NCI-H187 (cell line): ENCODE results near the gene PDGFC.

Source experiments
- DNase-seq, 2 experiments: peaks; one replicate each; lab custom pipeline; 2025; lab: John Stamatoyannopoulos, UW

The PDGFC gene

DNA sequence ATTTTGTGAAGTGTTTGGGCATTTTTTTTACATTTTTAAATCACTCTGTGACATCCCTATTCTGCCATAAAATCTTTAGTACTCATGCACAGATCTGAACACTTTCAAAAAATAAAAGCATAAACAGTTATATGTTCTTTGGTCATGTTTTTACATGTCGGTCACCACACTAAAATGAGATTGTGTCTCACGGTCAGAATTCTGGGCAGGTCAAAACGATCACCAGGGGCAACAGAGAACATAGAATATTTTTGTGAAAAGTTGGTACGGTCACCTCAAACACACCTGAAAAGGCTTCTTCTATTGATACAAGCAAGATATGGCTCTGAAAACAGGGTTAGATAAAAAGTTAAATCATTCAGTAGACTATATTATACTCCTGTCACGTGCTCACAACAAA, 189.1 kb downstream of the PDGFC start:
- DNase-seq = no peak

DNA sequence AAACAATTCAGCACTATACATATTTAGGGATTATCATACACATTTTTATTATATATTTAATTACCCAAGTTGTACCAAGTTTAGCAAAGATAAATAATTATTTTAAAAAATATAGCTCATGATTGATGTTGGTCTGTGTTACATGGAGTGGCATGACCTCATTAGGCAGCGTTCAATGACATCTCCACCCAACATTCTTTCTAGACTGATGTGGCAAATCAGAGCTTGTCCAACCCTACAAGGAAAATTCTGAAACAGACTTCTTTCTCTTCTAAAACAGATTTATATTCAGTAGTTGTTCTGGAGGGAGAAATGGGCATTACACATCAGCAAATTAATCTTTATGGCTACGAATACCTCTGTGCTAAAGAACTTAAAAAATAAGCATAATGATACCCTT, 189.7 kb downstream of the PDGFC start:
- no peak for DNase-seq

DNA sequence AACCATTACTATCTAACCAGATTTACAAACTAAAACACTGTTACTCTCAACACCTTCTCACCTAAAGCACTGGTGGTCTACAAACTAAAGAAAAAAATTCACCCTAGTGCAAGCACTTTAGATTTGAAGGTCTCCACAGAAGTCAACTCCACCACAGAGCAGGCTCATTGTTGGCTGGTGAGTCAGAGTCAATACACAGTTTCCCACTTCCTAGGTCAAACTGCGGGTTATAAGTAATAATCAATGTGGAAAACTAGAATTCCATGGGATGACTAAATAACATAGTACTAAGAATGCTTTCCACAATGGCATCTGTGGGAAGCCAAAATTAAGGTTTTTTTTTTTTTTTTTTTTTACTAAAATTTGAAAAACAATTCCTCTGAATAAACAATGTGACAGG, 191.8 kb downstream of the PDGFC start:
- no peak for DNase-seq

DNA sequence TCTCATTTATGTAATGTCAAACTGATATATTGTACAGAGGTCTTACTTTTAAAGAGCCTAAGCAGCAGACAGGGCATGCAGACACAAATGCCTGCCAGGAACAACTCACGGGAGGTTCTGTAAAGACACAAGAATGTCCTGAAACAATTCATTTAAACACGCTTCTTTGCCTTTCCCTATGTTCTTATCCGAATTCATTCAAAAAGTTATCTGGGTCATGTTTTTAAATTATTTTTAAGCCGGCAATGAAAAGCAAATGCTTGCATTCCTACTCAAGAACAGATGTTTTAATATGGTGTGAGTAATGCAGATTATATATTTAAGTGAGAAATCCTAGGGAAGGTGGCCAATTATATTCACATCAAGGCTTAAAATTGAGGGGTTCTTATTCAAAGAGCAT, 192.6 kb downstream of the PDGFC start:
- no peak for DNase-seq

DNA sequence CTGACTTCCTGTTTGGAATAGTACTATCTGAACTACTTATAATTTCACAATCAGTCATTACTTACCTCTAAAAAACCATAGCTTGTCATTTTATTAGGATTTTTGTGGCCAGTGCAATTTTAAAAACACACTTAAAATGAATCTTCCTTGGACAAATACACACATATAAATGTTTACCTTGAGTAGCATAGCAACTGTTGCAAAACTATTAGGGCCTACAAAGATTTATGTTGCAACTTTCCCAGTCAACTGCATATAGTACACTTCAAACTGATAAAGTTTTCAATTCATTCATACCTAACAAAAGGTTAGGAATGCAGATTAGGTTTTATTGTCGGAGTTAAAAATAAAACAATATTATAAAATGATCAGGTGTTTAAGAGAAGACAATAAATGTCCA, 193.0 kb downstream of the PDGFC start:
- DNase-seq = no peak

DNA sequence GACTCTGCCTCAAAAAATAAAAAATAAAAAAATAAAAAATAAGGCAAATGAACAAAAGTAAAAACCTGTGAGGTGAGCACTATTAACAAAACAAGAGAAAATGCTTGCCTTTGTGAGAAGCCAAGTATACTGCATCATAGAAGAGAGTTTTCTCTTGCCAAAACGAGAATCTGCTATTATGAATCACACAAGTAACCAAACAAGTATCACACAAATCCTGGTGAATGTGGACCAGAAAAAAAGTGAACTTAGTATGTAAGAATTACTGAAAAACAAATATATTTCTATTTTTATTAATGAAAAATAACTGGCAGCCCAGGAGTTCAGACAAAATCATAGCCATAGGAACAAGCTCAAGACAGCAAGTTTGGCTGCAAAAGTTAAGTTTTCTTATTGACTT, 193.5 kb downstream of the PDGFC start:
- DNase-seq = no peak

DNA sequence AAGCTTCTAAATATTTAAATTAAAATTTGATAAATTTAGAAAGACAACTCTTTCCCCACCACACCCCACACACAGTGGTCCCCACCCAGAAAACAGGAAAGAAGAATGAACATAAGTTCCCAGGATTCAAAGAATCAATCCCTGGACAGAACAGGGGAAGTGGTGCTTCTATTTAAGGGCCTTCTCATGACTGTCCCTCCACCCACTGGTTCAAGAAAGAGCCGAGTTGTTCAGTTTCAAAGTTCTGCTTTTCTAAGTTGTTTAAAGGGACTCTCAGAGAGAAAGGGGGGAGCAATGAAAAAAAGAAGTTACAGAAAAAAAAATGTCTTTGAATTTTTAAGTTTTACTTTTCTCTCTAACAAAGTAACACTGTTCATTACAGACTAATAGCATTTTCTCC, 195.8 kb downstream of the PDGFC start:
- DNase-seq = no peak

DNA sequence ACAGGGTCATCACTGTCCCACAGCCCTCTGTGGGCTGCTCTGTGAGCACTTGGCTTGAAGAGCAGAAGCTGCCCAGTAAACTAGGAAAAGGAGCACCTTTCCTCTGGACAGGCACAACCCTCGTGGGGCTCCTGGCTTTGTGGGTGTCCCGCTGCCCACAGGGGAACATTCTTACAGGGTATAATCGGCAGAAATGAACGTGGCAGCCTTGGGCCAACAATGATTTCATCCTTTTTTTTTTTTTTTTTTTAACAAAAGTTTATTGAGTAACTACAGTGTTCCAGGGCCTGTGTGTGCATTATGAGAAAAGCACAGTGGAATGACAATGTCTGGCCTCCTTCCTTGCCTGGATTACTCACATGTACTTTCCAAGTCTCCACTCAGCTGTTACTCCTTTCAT, 197.2 kb downstream of the PDGFC start:
- no peak for DNase-seq

DNA sequence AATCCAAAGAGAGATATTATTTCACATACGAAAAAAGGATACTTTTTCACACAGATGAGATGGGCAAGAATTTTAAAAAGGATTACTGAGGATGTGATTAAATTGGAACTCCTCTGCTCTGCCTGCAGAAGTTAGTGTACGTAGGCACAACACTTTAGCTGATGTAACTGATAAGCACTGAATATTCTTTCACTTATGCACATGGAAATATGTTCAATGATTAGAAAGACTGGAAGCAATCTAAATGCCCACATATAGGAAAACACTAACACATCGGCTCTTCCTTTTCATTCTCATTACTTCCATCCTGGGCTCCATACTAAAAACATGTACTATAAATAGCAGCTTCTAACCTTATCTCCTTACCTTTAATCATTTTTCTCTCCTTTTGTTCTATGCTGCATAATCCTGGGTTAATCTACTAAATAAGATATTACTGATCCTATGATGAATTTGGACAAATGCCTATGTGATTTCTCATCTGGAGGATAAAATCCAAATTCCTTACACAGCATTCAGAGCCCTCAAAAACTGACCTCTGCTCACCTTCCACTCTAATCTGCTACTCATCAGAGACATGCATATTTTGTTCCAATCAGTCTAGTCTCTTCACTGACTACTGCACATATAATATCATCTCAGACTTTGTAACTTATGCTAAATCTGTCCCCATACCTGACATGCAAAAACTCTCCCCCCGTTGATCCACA, 197.8 kb downstream of the PDGFC start:
- no peak for DNase-seq

DNA sequence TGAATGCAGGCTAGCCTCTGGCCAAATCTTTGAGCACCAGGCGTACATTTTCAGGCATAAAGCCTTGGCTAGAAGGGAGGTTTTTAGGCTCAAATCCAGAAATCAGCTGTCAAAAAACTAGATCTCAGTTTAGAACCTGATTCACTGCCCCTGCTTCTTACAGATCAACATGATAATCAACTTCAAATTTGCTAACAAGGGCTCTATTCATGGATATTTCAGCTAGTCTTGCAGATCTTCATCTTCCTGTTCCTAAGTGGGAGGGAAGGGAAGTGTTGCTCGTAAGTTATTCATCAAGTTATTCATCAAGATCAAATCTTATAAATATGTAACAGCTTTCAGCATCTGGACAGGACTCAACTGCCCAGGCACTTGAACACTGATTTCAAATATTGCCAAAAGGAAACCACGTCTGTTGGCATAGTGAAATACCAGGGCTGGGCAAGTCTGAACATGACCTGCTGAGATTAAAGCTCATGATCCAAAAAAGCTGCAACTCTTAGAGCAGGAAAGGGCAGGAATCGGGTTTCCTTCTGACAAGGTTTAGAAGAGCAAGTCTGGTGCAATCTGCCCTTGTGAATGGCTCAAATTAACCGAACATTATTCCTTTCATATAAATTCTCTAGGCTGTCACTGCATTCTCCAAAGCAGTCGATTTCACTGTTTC, 200.3 kb downstream of the PDGFC start:
- DNase-seq = peak in 1 of 2 experiments; percentile 5

DNA sequence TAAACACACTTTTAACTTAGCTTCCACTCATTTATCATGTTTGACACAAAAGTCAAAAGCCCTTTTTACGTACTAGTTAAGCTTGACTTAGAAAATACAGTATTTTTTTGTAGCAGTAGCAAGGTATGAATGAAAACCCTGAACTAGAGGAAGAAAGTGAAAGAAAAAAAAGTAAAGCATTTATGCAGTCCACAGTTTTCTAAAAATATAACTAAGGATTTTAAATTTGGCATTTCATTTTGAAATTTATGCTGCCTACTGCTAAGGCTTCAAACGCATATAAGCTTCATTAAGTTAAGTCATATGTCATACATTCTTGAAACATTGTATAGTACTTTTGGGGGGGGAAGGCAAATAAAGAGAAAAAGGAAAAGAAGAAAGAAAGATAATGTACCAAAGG, 201.5 kb downstream of the PDGFC start:
- no peak for DNase-seq

DNA sequence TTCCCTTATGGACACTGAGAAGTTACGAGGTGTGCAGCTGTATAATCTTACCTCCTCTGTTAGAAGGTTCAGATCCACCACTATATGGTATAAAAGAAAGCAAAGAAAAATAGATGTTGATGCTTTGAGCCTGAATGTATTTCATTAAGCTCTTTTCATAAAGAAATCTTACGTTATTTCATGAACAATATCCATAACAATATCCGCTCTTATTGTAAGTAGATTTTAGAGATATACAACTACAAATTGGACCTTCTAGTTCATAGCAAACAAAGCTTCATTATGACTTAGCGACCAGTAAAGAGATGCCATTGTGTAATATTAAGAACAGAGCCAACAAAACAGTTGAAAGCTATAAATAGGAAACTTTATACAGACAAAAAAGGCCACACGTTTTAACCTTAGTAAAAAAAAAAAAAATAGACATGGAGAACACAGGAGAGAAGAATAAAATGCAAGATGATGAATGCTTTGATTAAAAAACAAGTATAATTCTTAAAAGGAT, 203.6 kb downstream of the PDGFC start:
- no peak for DNase-seq

DNA sequence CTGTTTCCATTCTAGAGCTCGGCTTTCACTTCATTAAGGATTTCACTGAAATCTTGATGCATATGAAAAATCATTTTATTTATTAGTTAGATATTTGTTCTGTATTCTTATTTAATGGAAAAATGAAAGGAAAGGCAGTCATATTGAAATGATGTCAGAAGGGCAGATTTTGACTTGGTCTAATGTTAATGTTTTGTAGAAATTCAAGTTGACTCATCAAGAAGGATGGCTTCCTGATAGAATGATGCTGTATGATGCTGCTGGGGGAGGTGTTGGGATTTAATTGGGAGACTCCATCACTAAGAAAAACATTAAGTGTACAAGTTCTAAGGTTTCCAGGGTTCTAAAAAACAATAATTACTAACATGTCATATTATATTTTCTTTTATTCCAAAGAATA, 204.8 kb downstream of the PDGFC start:
- DNase-seq = no peak

DNA sequence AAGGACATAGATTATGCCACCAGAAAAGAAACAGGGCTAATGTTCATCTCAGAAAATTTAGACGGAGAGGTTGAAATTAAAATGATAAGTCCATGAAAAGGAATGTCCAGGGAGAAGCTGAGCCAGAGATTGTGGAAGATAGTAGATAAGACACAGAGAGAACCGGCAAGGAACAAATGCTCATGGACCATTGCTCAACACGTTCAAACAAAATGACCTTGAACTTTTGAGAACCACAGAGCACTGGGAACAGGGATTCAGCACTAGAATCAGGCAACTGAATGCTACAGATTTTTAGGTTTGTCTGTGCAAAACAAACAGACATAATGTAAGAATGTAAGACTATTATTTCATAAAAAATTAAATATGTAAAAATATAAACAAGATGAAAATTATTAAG, 206.3 kb downstream of the PDGFC start:
- no peak for DNase-seq

DNA sequence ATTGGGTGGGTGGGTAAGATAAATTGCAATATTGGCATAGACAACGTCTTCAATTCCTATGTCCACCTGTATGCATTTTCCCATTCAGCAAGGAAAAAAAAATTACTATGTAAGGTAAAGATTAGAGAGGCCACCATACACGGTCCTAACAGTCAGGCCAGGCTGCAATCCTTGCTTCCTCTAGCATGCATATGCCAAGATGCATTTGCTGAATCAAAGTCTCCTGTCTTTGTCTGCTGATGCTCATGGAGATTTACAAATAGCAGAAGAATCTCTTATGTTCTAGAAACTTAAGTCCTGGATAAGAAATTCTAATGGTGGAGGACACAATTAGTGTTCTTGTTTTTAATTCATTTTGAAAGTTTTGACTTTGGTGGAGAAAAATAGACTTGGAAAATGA, 206.8 kb downstream of the PDGFC start:
- DNase-seq = no peak

DNA sequence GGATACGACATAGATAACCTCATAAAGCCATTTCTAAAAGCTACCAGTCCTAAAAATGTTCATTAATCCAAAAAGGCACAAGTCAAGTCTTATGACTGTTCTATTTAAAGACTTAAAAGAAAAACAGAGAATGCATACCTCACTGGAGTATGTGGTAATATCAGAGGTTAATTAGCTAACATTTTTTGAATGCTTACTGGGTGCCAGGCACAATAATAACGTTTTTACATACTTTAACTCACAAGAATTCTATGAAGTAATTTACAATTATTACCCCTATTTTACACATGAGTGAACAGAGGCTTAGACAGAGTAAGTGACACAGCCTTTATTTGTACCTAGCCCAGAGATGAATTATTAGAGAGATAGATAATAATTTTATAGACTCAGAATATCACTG, 207.5 kb downstream of the PDGFC start:
- DNase-seq = no peak

DNA sequence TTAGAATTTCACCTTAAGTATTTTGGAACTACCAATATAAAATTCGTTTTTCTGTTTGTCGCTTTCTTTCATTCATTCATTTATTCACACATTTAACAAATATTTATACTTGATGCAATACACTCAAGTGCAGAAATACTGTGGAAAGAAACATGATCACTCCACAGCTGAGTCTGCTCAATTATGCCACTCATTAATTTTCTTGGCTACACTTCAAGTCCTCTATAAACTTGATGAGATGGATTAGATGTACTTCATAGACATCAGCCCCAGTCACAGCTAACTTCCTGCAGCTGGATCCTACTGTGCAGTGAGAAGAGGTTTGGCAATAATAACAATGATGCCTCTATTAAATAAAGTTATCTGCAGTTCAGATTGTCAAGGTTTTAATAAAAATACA, 208.1 kb downstream of the PDGFC start:
- no peak for DNase-seq

DNA sequence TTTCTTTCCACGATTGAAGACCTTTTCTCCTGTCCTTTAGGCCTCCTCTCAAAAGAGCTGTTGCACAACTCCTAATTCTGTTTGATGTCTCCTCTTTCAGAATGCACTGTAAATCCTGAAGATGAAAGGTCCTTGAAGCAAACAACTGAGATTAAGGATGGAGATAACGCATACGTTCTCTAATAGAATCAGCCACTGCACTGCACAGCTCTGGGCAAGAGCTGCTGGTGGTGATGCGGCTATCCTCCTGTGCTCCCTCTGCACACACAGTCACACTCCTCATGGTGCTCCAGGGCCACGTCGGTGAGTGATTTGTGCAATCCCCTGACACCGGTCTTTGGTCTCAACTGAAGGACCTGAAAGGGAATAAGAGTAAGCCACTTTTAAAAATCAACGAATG, 208.7 kb downstream of the PDGFC start:
- no peak for DNase-seq

DNA sequence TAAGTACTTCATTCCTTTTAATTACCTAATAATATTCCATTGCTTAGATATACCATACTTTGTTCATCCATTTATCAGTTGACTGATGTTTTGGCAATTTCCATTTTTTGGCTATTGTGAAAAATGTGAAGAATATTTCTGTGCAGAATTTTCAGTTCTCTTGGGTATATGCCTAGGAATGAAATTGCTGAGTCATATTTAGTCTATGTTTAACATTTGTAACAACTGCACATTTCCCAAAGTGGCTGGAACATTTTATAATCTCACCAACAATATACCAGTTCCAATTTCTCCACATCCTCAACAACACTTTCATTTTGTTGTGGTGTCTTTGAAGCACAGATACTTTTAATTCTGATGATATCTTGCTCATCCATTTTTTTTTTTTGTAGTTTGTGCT, 215.5 kb downstream of the PDGFC start:
- DNase-seq = no peak

DNA sequence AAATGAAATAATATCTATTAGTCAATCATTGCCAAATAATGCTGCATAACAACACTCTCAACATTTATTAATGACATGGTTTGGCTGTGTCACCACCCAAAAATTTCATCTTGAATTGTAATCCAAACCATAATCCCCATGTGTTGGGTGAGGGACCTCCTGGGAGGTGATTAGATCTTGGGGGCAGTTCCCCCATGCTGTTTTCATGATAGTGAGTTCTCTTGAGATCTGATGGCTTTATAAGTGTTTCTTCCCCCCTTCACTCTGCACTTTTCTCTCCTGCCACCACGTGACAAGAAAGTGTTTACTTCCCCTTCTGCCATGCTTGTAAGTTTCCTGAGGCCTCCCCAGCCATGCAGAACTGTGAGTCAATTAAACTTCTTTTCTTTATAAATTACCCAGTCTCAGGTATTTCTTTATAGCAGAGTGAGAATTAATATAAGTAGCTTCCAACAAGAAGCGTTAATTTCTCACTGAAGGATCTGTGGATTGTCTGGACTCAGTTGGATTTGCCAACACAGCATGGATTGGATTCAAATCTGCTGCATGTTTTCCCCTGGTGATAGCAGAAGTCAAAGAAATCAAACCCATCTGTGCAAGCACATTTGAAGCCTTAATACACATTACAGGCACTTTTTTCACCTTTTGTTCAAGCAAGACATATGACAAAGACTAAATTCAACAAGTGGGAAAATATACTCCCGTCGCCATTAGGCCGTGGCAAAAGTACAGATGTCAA, 216.6 kb downstream of the PDGFC start:
- no peak for DNase-seq

DNA sequence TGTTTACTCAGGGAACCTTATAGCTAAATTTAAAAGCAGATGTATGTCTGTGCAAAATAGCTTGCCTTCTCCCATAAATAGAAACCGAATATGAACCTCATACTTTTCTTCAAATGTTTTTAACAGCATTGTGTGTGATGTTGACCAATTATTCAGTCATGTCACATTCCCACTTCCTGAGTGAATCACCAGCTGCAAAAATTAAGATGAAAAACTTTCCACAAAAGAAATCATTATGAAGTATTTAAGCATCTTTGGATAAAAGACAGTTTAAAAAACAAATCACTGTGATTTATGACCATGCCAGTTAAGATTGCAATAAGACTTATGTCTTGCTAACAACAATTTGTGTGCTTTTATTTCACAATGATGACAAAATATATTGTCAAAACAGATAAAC, 220.1 kb downstream of the PDGFC start:
- DNase-seq = no peak

DNA sequence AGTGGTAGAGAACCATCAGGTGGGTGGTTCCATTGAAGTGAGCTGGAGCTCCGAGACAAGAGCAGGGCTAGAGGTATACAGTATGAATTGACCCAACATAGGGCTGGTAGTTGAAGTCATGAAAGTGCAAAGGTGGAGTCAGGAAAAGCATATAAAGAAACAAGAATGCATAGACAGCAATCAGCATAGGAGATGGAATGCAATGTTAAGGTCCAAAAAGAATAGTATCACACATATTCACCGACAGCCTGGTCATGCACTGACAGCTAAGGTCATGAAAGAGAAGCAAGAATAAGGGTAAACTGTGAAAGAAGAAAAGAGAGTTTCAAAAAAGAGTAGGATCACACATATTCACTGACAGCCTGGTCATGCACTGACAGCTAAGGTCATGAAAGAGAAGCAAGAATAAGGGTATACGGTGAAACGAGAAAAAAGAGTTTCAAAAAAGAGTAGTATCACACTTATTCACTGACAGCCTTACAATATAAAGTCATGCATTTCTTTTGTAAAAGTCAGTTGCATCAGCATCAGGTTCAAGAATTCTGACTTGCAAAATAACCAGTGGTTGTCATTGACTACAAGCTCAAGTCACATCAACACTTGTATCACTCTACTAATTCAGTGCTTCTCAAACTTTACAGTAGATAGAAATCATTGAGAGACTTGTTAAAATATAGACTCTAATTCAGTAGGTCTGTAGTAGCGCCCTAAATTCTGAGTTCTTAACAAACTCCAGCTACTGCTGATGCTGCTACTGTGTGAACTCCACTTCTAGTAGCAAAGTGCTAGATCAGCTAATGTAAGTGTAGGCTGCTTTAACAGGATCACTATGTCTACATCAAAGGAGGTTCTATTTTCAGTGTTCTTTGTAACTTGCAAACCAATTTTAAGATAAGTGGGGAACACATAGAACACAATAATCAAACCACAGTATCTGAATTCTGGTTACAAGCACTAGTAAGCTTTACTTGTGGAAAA, 221.9 kb downstream of the PDGFC start:
- DNase-seq = no peak
